HG03575 (cell line): ENCODE measurements around the gene NDUFB2.
"Not testable (repeated sequence)": the region's sequence is repeated elsewhere in the genome, so short reads cannot be mapped to it uniquely, and the experiment has no call there.

ENCODE experiments used
- ATAC-seq: cut with Tn5 transposase; IDR thresholded peaks from one replicate; pipeline ENCODE4 v1.9.1; 2021; ENCODE audit not compliant: unreplicated experiment, insufficient number of reproducible peaks, low FRiP score; ENCODE audit errors: extremely low read depth

Gene NDUFB2

GRCh38 chr7:140722254-140722653 lies 25.7 kb downstream of the NDUFB2 start:
- ATAC-seq = no peak

- no peak for ATAC-seq
Measured at GRCh38 chr7:140723006-140723405, 26.5 kb downstream of the NDUFB2 start.

- ATAC-seq = no peak
Measured at GRCh38 chr7:140723574-140723973, 27.1 kb downstream of the NDUFB2 start.

- no peak for ATAC-seq
Measured at GRCh38 chr7:140724706-140725105, 28.2 kb downstream of the NDUFB2 start.

- no peak for ATAC-seq
Measured at GRCh38 chr7:140726281-140726680, 29.8 kb downstream of the NDUFB2 start.

GRCh38 chr7:140732416-140732815 lies 35.9 kb downstream of the NDUFB2 start:
- ATAC-seq = no peak

GRCh38 chr7:140734096-140734495 lies 37.6 kb downstream of the NDUFB2 start:
- no peak for ATAC-seq

GRCh38 chr7:140734729-140735128 lies 38.2 kb downstream of the NDUFB2 start:
- no peak for ATAC-seq

GRCh38 chr7:140738280-140738679 lies 41.8 kb downstream of the NDUFB2 start:
- no peak for ATAC-seq

- not testable (repeated sequence) for ATAC-seq
Measured at GRCh38 chr7:140743255-140743654, 46.7 kb downstream of the NDUFB2 start.

GRCh38 chr7:140744005-140744404 lies 47.5 kb downstream of the NDUFB2 start:
- ATAC-seq = no peak

GRCh38 chr7:140745266-140746058 lies 49.0 kb downstream of the NDUFB2 start:
- ATAC-seq = no peak

GRCh38 chr7:140746751-140747150 lies 50.2 kb downstream of the NDUFB2 start:
- no peak for ATAC-seq

- ATAC-seq = no peak
Measured at GRCh38 chr7:140752533-140752932, 56.0 kb downstream of the NDUFB2 start.

GRCh38 chr7:140754506-140754905 lies 58.0 kb downstream of the NDUFB2 start:
- no peak for ATAC-seq
